Right atrium auricular region (tissue), 2 donors: Measurements from ENCODE around the gene UGT1A7. TPM values are rescaled to one million over a fixed set of nuclear protein-coding genes. Genes with fewer than 3 reads are reported as not detected.
"Not testable (repeated sequence)": the region's sequence is repeated elsewhere in the genome, so short reads cannot be mapped to it uniquely, and the experiment has no call there.

Source experiments
- DNase-seq: peaks from one replicate; pipeline ENCODE4 v3.0.0-alpha.2; 2019; ENCODE audit warnings: low spot score
- H3K27ac ChIP-seq, 2 donors: fragments of 200-600 bp; sonication (generic); 1 replicate in 1 of 2; 2 replicates in 1 of 2; pipeline ENCODE4 v1.5.1; 2016 to 2019
- H3K27me3 ChIP-seq, 2 donors: fragments of 200-600 bp; sonication (generic); one replicate each; pipeline versions ENCODE4 v1.5.1 to v1.6.0; 2017 to 2019
- H3K36me3 ChIP-seq: fragments of 200-600 bp; sonication (generic); one replicate; pipeline ENCODE4 v1.5.1; 2016
- H3K4me1 ChIP-seq, 2 donors: fragments of 200-600 bp; sonication (generic); one replicate each; pipeline versions ENCODE4 v1.5.1 to v1.6.0; 2017 to 2019
- H3K4me3 ChIP-seq, 2 donors: fragments of 200-600 bp; sonication (generic); 1 replicate in 1 of 2; 2 replicates in 1 of 2; pipeline ENCODE4 v1.5.1; 2017 to 2019; ENCODE audit warnings: mild to moderate bottlenecking in 1 of 2, moderate library complexity in 1 of 2
- H3K9me3 ChIP-seq, 2 donors: fragments of 200-600 bp; sonication (generic); one replicate each; pipeline ENCODE4 v1.5.1; 2019
- total RNA-seq, 2 donors: library from RNA; depleted of rRNA; stranded (reverse); fragments of >200 nt; gene quantifications; one replicate each; pipeline ENCODE4 v1.1.0, GENCODE V29; 2016
- TF ChIP-seq, protein P1 (sequence below), 2 donors: fragments of 200-600 bp; sonication (generic); IDR thresholded peaks; one replicate each; pipeline ENCODE4 v1.5.1; 2019; ENCODE audit warnings: antibody characterized with exemption in 2 of 2

UGT1A7 gene
- total RNA-seq, 2 donors from 2014 or later, result not detected

DNA sequence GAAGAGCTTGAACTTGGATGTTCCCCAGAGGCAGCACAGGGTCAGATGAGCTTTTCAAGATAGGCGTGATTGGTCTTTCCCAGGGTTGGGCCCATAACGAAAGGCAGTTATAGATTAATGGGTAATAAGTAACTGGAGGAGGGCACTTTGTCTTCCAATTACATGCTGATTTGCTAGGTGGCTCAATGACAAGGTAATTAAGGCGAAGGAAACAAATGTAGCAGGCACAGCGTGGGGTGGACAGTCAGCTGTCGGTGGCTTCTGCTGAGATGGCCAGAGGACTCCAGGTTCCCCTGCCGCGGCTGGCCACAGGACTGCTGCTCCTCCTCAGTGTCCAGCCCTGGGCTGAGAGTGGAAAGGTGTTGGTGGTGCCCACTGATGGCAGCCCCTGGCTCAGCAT is 36.9 kb downstream of the UGT1A7 start, which contains the start of gene UGT1A4:
Gene UGT1A4 (plus strand): TSS at position 185 of the 400 bp plus-strand sequence. CDS start 85 bp downstream, at position 270.
- Histone ChIP-seq H3K4me1 (no peaks in the 10 kb centered on the region), H3K36me3 (no peaks in the 10 kb centered on the region), H3K9me3 (no peaks in the 10 kb centered on the region), H3K27ac (no peak within 1 kb of the TSS), H3K4me3 (no peak within 1 kb of the TSS), H3K27me3 (no peaks in the 10 kb centered on the region)
- DNase-seq, result no peak
- TF ChIP-seq, protein P1, sequence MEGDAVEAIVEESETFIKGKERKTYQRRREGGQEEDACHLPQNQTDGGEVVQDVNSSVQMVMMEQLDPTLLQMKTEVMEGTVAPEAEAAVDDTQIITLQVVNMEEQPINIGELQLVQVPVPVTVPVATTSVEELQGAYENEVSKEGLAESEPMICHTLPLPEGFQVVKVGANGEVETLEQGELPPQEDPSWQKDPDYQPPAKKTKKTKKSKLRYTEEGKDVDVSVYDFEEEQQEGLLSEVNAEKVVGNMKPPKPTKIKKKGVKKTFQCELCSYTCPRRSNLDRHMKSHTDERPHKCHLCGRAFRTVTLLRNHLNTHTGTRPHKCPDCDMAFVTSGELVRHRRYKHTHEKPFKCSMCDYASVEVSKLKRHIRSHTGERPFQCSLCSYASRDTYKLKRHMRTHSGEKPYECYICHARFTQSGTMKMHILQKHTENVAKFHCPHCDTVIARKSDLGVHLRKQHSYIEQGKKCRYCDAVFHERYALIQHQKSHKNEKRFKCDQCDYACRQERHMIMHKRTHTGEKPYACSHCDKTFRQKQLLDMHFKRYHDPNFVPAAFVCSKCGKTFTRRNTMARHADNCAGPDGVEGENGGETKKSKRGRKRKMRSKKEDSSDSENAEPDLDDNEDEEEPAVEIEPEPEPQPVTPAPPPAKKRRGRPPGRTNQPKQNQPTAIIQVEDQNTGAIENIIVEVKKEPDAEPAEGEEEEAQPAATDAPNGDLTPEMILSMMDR (IDR thresholded peaks at IDR 0.05), result no peak

DNA sequence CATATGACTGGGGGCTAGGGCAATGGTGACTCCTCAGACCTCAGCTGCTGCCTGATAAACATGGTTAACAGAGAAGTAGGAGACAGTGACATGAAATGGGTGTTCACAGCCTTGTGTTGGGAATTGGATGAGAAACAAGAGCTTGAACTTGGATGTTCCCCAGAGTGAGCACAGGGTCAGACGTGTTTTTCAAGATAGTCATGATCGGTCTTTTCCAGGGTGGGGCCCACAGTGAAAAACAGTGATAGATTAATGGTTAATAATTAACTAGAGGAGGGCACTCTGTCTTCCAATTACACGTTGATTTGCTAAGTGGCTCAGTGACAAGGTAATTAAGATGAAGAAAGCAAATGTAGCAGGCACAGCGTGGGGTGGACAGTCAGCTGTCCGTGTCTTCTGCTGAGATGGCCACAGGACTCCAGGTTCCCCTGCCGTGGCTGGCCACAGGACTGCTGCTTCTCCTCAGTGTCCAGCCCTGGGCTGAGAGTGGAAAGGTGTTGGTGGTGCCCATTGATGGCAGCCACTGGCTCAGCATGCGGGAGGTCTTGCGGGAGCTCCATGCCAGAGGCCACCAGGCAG is 47.1 kb downstream of the UGT1A7 start, which contains the start of gene UGT1A3:
Gene UGT1A3 (plus strand): TSS at position 320 of the 579 bp plus-strand sequence. CDS start 85 bp downstream, at position 405.
- Histone ChIP-seq H3K27me3 (no peaks in the 10 kb centered on the region), H3K4me1 (no peaks in the 10 kb centered on the region), H3K27ac (no peak within 1 kb of the TSS), H3K4me3 (no peak within 1 kb of the TSS), H3K9me3 (no peaks in the 10 kb centered on the region), H3K36me3 (no peaks in the 10 kb centered on the region)
- DNase-seq, result no peak
- TF ChIP-seq, protein P1 (IDR thresholded peaks at IDR 0.05), result no peak

DNA sequence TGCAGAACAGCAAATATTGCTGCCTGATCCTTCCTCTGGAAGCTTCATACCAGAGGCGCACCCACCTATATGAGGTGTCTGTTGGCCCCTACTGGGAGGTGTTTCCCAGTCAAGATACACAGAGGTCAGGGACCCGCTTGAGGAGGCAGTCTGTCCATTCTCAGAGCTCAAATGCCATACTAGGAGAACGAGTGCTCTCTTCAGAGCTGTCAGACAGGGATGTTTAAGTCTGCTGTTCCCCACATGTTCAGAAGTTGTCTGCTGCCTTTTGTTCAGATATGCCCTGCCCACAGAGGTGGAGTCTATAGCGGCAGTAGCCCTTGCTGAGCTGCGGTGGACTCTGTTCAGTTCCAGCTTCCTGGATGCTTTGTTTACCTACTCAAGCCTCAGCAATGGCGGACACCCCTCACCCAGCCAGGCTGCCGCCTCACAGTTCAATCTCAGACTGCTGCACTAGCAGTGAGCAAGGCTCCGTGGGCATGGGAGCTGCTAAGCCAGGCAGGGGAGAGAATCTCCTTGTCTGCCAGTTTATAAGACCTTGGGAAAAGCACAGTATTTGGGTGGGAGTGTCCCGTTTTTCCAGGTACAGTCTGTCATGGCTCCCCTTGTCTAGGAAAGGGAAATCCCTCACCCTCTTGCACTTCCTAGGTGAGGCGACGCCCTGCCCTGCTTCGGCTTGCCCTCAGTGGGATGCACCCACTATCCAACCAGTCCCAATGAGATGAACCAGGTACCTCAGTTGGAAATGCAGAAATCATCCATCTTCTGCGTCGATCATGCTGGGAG is 55.4 kb downstream of the UGT1A7 start:
- not testable (repeated sequence) for DNase-seq, H3K36me3 ChIP-seq

DNA sequence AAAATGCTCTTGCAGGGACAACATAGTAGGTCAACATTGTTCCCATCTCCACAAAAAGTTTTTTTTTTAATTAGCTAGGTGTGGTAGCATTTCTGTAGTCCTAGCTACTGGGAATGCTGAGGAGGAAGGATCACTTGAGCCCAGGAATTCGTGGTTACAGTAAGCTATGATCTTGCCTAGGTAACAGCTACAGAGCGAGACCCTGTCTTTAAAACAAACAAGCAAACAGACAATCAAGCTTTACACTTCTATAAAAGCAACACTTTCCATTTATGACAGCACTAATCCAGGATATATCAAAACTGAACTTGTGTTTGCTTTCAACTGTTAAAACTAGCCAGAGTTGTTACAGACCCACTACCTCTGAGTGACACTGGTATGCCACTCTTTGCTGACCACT is 59.2 kb downstream of the UGT1A7 start:
- no peak overlapping the region for H3K4me3 ChIP-seq
- DNase-seq, result no peak
- H3K27ac ChIP-seq, result no peak overlapping the region
- H3K27me3 ChIP-seq, result no peaks in the 10 kb centered on the region
- H3K36me3 ChIP-seq, result no peaks in the 10 kb centered on the region
- H3K4me1 ChIP-seq, result no peaks in the 10 kb centered on the region
- TF ChIP-seq, protein P1 (IDR thresholded peaks at IDR 0.05), result no peak
- H3K9me3 ChIP-seq, result no peaks in the 10 kb centered on the region

More for the DNA sequence above, 55.4 kb downstream of the UGT1A7 start:
- H3K9me3 ChIP-seq, H3K4me1 ChIP-seq, H3K27ac ChIP-seq, H3K27me3 ChIP-seq, H3K4me3 ChIP-seq: not testable (repeated sequence)

DNA sequence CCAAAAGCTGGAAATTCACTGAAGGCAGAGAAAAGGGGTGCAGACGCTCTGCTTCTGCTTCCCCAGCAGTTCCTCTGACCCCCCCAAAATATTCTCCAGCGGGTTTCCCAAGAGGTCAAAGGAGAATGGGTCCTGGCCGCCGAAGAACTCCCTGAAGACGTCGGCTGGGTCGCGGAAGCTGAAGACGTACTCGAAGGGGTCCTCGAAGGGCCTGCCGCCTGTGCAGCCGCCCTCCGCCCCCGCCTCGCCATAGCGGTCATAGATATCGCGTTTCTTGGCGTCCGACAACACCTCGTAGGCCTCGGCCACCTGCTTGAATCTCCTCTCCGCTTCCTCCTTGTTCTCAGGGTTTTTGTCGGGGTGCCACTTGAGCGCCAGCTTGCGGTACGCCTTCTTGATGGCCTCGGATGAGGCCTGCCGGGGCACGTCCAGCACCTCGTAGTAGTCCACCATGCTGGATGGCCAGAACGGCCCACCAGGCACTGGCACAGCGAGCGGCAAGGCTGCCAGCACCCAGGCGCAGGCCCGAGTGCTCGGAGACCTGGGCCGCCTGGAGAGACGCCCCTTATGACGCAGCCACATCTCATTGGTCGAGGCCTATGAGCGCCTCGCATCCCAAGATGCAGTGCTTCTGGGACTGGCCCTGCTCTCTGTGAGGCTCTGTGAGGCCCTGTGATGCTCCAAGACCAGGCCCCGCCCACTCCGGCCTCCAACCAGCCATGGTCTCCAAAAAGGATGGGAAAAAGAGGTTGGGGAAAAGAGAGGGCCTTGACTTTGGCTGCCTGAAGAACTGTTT is 62.0 kb downstream of the UGT1A7 start:
- no peaks in the 10 kb centered on the region for H3K27me3 ChIP-seq
- no peak overlapping the region for H3K4me3 ChIP-seq
- H3K9me3 ChIP-seq, result no peaks in the 10 kb centered on the region
- H3K36me3 ChIP-seq, result no peaks in the 10 kb centered on the region
- H3K4me1 ChIP-seq, result no peaks in the 10 kb centered on the region
- TF ChIP-seq, protein P1 (IDR thresholded peaks at IDR 0.05), result no peak
- no peak for DNase-seq
- no peak overlapping the region for H3K27ac ChIP-seq
